Endothelial cell of umbilical vein (primary cell): ENCODE measurements around the gene ZGLP1.

Source experiments
- CTCF ChIP-seq, 2 donors: IDR thresholded peaks; 1 replicate in 1 of 2; 2 replicates in 1 of 2; pipeline ENCODE4 v1.5.1; 2011; ENCODE audit warnings: low read length in 2 of 2, mild to moderate bottlenecking in 2 of 2, moderate library complexity in 2 of 2, control low read depth in 1 of 2, inconsistent platforms in 1 of 2, low read depth in 1 of 2; ENCODE audit not compliant: insufficient read depth in 1 of 2; ENCODE audit errors: extremely low read depth in 1 of 2
- MAX ChIP-seq: IDR thresholded peaks from 2 replicates; pipeline ENCODE4 v1.6.1; 2011; ENCODE audit not compliant: insufficient read depth, insufficient read length
- MYC ChIP-seq: IDR thresholded peaks from one replicate; pipeline ENCODE4 v1.6.1; 2011; ENCODE audit warnings: mild to moderate bottlenecking, low read depth, low read length
- POLR2A ChIP-seq: IDR thresholded peaks from 2 replicates; pipeline ENCODE4 v1.6.1; 2012; ENCODE audit warnings: low read depth, mild to moderate bottlenecking, control low read depth, low read length

- TF ChIP-seq CTCF (IDR thresholded peaks at IDR 0.05; ENCODE audit: extremely low read depth in 1 of 2, insufficient read depth in 1 of 2, low read depth in 1 of 2, low read length in 2 of 2), result peak; percentile 10 to 44
- no peak for TF ChIP-seq MYC
- no peak for TF ChIP-seq POLR2A
- no peak for TF ChIP-seq MAX
Measured at GRCh38 chr19:10295305-10295846, 14.2 kb downstream of the ZGLP1 start.
